Psoas muscle (tissue), 8 donors: ENCODE results near the gene TRAPPC6A. TPM values are rescaled to one million over a fixed set of nuclear protein-coding genes. Genes with fewer than 3 reads are reported as not detected.

Source experiments
- ATAC-seq, 4 donors: fragments of 200-7000 bp; cut with Tn5 transposase; one replicate each; pipeline ENCODE4 v1.9.1; 2020; ENCODE audit warnings: moderate library complexity in 3 of 4, mild to moderate bottlenecking in 2 of 4
- DNase-seq, 2 donors: peaks; one replicate each; pipeline ENCODE4 v3.0.0-alpha.2; 2020
- H3K27ac ChIP-seq: fragments of 200-600 bp; one replicate; pipeline ENCODE4 v1.8.0; 2022
- H3K27me3 ChIP-seq, 3 donors: fragments of 200-600 bp in 1 of 3; one replicate each; pipeline versions ENCODE4 v1.6.1 to v1.8.0; 2013 to 2022; ENCODE audit warnings: low read length in 2 of 3, mild to moderate bottlenecking in 2 of 3, moderate library complexity in 1 of 3; ENCODE audit not compliant: insufficient read depth in 3 of 3
- H3K36me3 ChIP-seq, 2 donors: fragments of 200-600 bp in 1 of 2; one replicate each; pipeline versions ENCODE4 v1.6.1 to v1.8.0; 2013 to 2022; ENCODE audit warnings: low read depth in 1 of 2, mild to moderate bottlenecking in 1 of 2, moderate library complexity in 1 of 2; ENCODE audit not compliant: insufficient read depth in 1 of 2
- H3K4me1 ChIP-seq: fragments of 200-600 bp; one replicate; pipeline ENCODE4 v1.8.0; 2022
- H3K4me3 ChIP-seq: fragments of 200-600 bp; one replicate; pipeline ENCODE4 v1.8.0; 2022; ENCODE audit warnings: mild to moderate bottlenecking
- H3K9me3 ChIP-seq: fragments of 200-600 bp; one replicate; pipeline ENCODE4 v1.8.0; 2022
- WGBS, 3 donors: extraction: QIAGEN DNeasy Blood & Tissue Kit; methylation state at CpG; one replicate each; pipeline versions ENCODE4 v1.1.6 to v1.1.7; 2013; 5-methylcytosine and 5-hydroxymethylcytosine counted together
- intact Hi-C, 2 donors: fragments of 100-400 bp; cut with DNase I; formaldehyde crosslinking; loops; one replicate each; pipeline versions ENCODE4 v1.11.0 to v1.14.2; 2022
- polyA plus RNA-seq, 3 donors: library from polyadenylated mRNA; stranded (reverse); fragments of 200-250 nt; gene quantifications; one replicate each; pipeline ENCODE4 v1.2.3, GENCODE V29; 2013
- total RNA-seq, 4 donors: library from RNA; stranded (reverse); fragmentation: NEBNext Ultra II Directional in 2 of 4; extraction: Animal tissue kit (Norgen Biotek cat#: 25700) in 2 of 4; gene quantifications; one replicate each; pipeline versions ENCODE4 v1.2.1 to v1.2.4, GENCODE V29; 2021 to 2023
- TF ChIP-seq, protein P1 (sequence below): fragments of 200-600 bp; IDR thresholded peaks from one replicate; pipeline ENCODE4 v1.8.0; 2022; ENCODE audit warnings: antibody characterized with exemption
- donor health status: healthy with polysubstance abuse.
- donor health status: DM: no; HTN: no; CAD: no; lungs with moderate emphysema.
- donor health status: Bipolar disorder and iron deficiency.
- donor health status: healthy.
- donor health status: DM: yes; HTN: yes; CAD: no.
- donor health status: DM: no; HTN: no; CAD: no.
- donor health status: DM: no; HTN: no; CAD: no.
- donor health status: DM: yes; HTN: yes; CAD: no.

Gene TRAPPC6A
- total and polyA plus RNA-seq, 7 donors = 10.8 to 42.2 (median 14.5) TPM

DNA sequence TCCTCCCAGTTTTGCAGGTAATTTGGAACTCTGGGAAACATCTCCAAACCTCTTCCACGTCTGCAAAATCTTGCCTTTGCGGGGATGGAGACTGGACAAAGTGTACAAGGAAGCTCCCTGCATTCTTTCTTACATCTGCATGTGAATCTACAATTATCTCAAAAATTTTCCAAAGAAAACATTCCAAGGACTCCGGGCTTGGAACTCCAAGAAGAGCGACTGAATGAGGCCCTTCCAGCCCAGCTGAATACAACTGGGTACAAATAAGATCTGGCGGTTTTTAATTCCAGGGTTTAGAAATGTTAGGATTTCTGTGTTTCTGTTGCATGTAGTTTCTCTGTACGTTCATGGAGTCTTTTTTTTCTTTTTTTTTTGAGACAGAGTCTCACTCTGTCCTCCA is 38.6 kb upstream of the TRAPPC6A start:
- Histone ChIP-seq H3K27ac (no peak overlapping the region), H3K36me3 (no peaks in the 10 kb centered on the region), H3K9me3 (no peaks in the 10 kb centered on the region), H3K4me1 (no peaks in the 10 kb centered on the region), H3K27me3 (peaks cover 0 to 43% (median 13%) of the 10 kb centered on the region in 3 donors), H3K4me3 (no peak overlapping the region)
- TF ChIP-seq, protein P1, sequence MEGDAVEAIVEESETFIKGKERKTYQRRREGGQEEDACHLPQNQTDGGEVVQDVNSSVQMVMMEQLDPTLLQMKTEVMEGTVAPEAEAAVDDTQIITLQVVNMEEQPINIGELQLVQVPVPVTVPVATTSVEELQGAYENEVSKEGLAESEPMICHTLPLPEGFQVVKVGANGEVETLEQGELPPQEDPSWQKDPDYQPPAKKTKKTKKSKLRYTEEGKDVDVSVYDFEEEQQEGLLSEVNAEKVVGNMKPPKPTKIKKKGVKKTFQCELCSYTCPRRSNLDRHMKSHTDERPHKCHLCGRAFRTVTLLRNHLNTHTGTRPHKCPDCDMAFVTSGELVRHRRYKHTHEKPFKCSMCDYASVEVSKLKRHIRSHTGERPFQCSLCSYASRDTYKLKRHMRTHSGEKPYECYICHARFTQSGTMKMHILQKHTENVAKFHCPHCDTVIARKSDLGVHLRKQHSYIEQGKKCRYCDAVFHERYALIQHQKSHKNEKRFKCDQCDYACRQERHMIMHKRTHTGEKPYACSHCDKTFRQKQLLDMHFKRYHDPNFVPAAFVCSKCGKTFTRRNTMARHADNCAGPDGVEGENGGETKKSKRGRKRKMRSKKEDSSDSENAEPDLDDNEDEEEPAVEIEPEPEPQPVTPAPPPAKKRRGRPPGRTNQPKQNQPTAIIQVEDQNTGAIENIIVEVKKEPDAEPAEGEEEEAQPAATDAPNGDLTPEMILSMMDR = no peak
- 56 to 69% (median 67%) methylated on average over 6 of the region's 6 CpGs for WGBS, 3 donors
- no peak for DNase-seq
- intact Hi-C loops = no loop called here
- no peak for ATAC-seq

DNA sequence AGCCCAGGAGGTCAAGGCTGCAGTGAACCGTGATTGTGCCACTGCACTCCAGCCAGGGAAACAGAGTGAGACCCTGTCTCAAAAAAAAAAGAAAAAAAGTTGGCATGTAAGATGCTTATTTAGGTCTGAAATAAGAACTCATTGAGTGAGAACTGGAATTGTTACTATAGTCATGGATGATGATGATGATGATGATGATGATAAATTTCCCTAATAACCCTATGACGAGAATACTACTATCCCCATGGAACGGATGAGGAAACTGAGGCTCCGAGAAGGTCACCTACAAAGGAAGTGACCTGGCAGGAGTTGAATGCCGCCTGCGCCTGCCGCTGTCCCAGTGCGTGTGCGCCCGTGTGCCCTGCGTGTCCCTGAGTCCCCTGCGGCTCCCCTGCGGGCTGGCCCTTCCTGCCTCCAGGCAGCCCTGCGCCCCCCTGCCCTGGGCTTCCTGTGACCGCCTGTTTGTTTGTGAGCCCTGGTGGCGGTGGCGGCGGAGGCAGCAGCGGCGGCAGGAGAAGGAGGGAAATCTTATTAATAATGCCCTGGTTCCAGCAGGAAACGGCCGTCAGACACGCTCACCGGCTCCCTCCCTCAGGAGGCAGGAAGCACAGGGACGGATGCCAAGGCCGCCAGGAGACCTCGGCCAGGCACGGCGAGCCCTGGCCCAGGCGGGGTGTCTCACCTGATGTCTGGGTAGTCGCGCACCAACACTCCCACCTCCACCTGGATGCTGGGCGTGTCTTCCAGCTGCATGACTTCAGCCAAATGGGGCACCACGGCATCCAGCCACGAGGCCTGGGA is 37.6 kb upstream of the TRAPPC6A start:
- no peak overlapping the region for H3K27ac ChIP-seq
- intact Hi-C loops = no loop called here
- peaks cover 0 to 43% (median 14%) of the 10 kb centered on the region in 3 donors for H3K27me3 ChIP-seq
- H3K4me1 ChIP-seq = no peaks in the 10 kb centered on the region
- peak overlapping the region; percentile 2 for H3K4me3 ChIP-seq
- no peaks in the 10 kb centered on the region for H3K36me3 ChIP-seq
- H3K9me3 ChIP-seq = no peaks in the 10 kb centered on the region
- 14 to 17% (median 15%) methylated on average over 30 to 35 of the region's 35 CpGs for WGBS, 3 donors
- DNase-seq = no peak
- ATAC-seq = peak in 1 of 4 donors; percentile 29
- TF ChIP-seq, protein P1 = no peak

DNA sequence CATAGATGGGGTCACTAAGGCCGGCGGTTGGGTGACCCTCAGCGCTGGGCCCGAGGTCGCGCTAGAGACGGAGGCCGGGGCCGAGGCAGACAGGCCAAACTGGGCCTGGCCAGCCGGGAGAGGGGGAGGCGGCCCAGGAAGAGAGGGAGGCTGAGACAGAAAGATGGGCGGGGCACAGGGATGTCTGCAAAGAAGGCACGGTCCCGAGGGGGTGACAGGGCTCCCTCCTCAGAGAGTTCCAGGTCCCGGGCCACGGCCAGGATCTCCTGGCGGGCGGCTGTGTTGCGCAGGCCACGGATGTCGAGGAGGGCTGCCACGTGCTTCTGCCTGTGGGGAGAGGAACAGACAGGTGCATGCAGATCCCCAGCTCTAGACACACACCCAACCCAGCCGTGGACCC is 35.0 kb upstream of the TRAPPC6A start:
- no peaks in the 10 kb centered on the region for H3K9me3 ChIP-seq
- no peak for ATAC-seq
- H3K4me3 ChIP-seq = no peak overlapping the region
- DNase-seq = no peak
- TF ChIP-seq, protein P1 = no peak
- peaks cover 0 to 30% (median 14%) of the 10 kb centered on the region in 3 donors for H3K27me3 ChIP-seq
- 71 to 76% (median 75%) methylated on average over 23 of the region's 23 CpGs for WGBS, 3 donors
- H3K27ac ChIP-seq = no peak overlapping the region
- no peaks in the 10 kb centered on the region for H3K4me1 ChIP-seq
- H3K36me3 ChIP-seq = no peaks in the 10 kb centered on the region
- intact Hi-C loops = no loop called here

DNA sequence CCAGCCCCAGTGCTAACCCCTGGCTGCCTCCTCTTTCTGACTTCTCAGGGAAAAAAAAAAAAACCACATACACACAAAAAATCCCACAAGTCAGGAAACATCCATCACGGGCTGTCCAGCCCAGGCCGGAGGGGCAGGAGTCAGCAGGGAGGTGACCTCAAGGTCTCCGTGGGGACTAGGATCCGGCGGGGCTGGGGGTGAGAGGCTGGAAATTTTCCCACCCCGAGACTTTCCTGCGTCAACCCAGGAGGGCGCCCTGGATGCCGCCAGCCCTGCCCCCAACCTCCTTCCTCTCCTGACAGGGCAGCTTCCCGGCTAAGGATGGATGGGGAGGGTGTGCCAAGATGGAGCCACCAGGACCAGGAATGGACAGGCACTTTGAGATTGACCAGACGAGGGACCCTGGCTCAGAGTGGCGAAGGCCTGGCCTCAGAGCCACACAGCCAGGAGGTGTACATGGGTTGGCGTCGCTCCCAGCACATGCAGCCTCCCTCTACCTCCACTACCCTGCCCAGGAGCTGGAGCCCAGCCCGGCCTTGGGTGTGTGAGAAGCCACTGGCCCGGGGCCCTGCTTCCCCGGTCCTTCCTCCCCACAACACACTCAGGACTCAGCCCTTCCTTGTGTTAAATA is 33.8 kb upstream of the TRAPPC6A start:
- Histone ChIP-seq H3K9me3 (no peaks in the 10 kb centered on the region), H3K27me3 (peaks cover 0 to 19% (median 7%) of the 10 kb centered on the region in 3 donors), H3K36me3 (no peaks in the 10 kb centered on the region), H3K27ac (peak overlapping the region; percentile 41), H3K4me1 (no peaks in the 10 kb centered on the region), H3K4me3 (no peak overlapping the region)
- DNase-seq (peak; percentile 35 to 58), ATAC-seq (peak in 3 of 4 donors; percentile 26 to 49 (median 37))
- TF ChIP-seq, protein P1 = no peak
- intact Hi-C loops = no loop called here
- 25 to 32% (median 29%) methylated on average over 17 of the region's 17 CpGs for WGBS, 3 donors
